Peyer's patch (tissue), 4 donors: ENCODE results near the gene CD79A. TPM values are rescaled to one million over a fixed set of nuclear protein-coding genes. Genes with fewer than 3 reads are reported as not detected.

ENCODE experiments used
- DNase-seq, 3 donors: peaks; one replicate each; pipeline ENCODE4 v3.0.0-alpha.2; 2017 to 2019
- H3K27ac ChIP-seq, 4 donors: fragments of 200-600 bp; sonication (generic); one replicate each; pipeline ENCODE4 v1.5.1; 2016 to 2019
- H3K27me3 ChIP-seq, 2 donors: fragments of 200-600 bp; sonication (generic); one replicate each; pipeline ENCODE4 v1.5.1; 2019
- H3K36me3 ChIP-seq, 3 donors: fragments of 200-600 bp; sonication (generic); one replicate each; pipeline ENCODE4 v1.5.1; 2016 to 2019
- H3K4me1 ChIP-seq, 4 donors: fragments of 200-600 bp; sonication (generic); one replicate each; pipeline ENCODE4 v1.5.1; 2016 to 2019
- H3K4me3 ChIP-seq, 4 donors: fragments of 200-600 bp; sonication (generic); 1 replicate in 3 of 4; 2 replicates in 1 of 4; pipeline ENCODE4 v1.5.1; 2016 to 2019; ENCODE audit warnings: mild to moderate bottlenecking in 1 of 4
- H3K9me3 ChIP-seq, 4 donors: fragments of 200-600 bp; sonication (generic); one replicate each; pipeline ENCODE4 v1.5.1; 2016 to 2019; ENCODE audit warnings: mild to moderate bottlenecking in 1 of 4
- CTCF ChIP-seq, 6 experiments: fragments of 450-650 bp in 4 of 6; fragments of 200-600 bp in 2 of 6; sonication (generic) in 1 of 6; IDR thresholded peaks; one replicate each; pipeline ENCODE4 v1.5.1; 2017 to 2019; ENCODE audit warnings: antibody characterized with exemption in 6 of 6, mild to moderate bottlenecking in 3 of 6, moderate library complexity in 1 of 6
- POLR2A ChIP-seq, 2 donors: fragments of 450-650 bp; IDR thresholded peaks; one replicate each; pipeline ENCODE4 v1.5.1; 2017; ENCODE audit warnings: antibody characterized with exemption in 2 of 2, mild to moderate bottlenecking in 2 of 2, moderate library complexity in 2 of 2
- total RNA-seq, 4 donors: library from RNA; depleted of rRNA; stranded (reverse); fragments of >200 nt; gene quantifications; one replicate each; pipeline ENCODE4 v1.1.0, GENCODE V29; 2016

CD79A gene
- total RNA-seq, 4 donors from 2014 or later, result 2.8 to 65.2 (median 4.2) TPM

- H3K9me3 ChIP-seq, result no peaks in the 10 kb centered on the region
- peaks cover 0 to 63% (median 0%) of the 10 kb centered on the region in 3 donors for H3K36me3 ChIP-seq
- H3K27me3 ChIP-seq, result no peaks in the 10 kb centered on the region
- no peak for TF ChIP-seq CTCF (IDR thresholded peaks at IDR 0.05)
- no peak for TF ChIP-seq POLR2A (IDR thresholded peaks at IDR 0.05)
- no peak for DNase-seq
- H3K4me1 ChIP-seq, result peaks cover 3 to 80% (median 37%) of the 10 kb centered on the region in 4 donors
- H3K4me3 ChIP-seq, result no peak overlapping the region
- no peak overlapping the region for H3K27ac ChIP-seq
Measured at GRCh38 chr19:41866284-41866683, 10.8 kb upstream of the CD79A start.

- Histone ChIP-seq H3K4me1 (peaks cover 3 to 72% (median 40%) of the 10 kb centered on the region in 4 donors), H3K9me3 (no peaks in the 10 kb centered on the region), H3K27me3 (no peaks in the 10 kb centered on the region), H3K27ac (peak overlapping the region in 3 of 4 donors; percentile 36 to 98 (median 68)), H3K4me3 (no peak overlapping the region), H3K36me3 (peaks cover 0 to 51% (median 0%) of the 10 kb centered on the region in 3 donors)
- no peak for TF ChIP-seq CTCF (IDR thresholded peaks at IDR 0.05)
- TF ChIP-seq POLR2A (IDR thresholded peaks at IDR 0.05), result peak in 1 of 2 donors; percentile 18
- DNase-seq, result no peak
Measured at GRCh38 chr19:41868120-41868988, 8.7 kb upstream of the CD79A start.

GRCh38 chr19:41868989-41869300 is 8.1 kb upstream of the CD79A start:
- no peak for DNase-seq
- peaks cover 3 to 69% (median 43%) of the 10 kb centered on the region in 4 donors for H3K4me1 ChIP-seq
- no peaks in the 10 kb centered on the region for H3K9me3 ChIP-seq
- H3K4me3 ChIP-seq, result no peak overlapping the region
- no peaks in the 10 kb centered on the region for H3K27me3 ChIP-seq
- no peak for TF ChIP-seq CTCF (IDR thresholded peaks at IDR 0.05)
- TF ChIP-seq POLR2A (IDR thresholded peaks at IDR 0.05), result no peak
- peak overlapping the region in 3 of 4 donors; percentile 36 to 98 (median 44) for H3K27ac ChIP-seq
- peaks cover 0 to 45% (median 0%) of the 10 kb centered on the region in 3 donors for H3K36me3 ChIP-seq

GRCh38 chr19:41869374-41869955 is 7.6 kb upstream of the CD79A start:
- H3K36me3 ChIP-seq, result peaks cover 0 to 40% (median 0%) of the 10 kb centered on the region in 3 donors
- H3K27ac ChIP-seq, result peak overlapping the region; percentile 15 to 98 (median 54)
- no peaks in the 10 kb centered on the region for H3K27me3 ChIP-seq
- no peak for TF ChIP-seq POLR2A (IDR thresholded peaks at IDR 0.05)
- no peak for TF ChIP-seq CTCF (IDR thresholded peaks at IDR 0.05)
- H3K9me3 ChIP-seq, result no peaks in the 10 kb centered on the region
- H3K4me3 ChIP-seq, result no peak overlapping the region
- H3K4me1 ChIP-seq, result peaks cover 3 to 64% (median 45%) of the 10 kb centered on the region in 4 donors
- DNase-seq, result no peak

GRCh38 chr19:41870401-41870873 is 6.6 kb upstream of the CD79A start:
- Histone ChIP-seq H3K4me1 (peaks cover 3 to 61% (median 50%) of the 10 kb centered on the region in 4 donors), H3K9me3 (no peaks in the 10 kb centered on the region), H3K4me3 (no peak overlapping the region), H3K27me3 (no peaks in the 10 kb centered on the region), H3K36me3 (peaks cover 0 to 30% (median 0%) of the 10 kb centered on the region in 3 donors), H3K27ac (peak overlapping the region; percentile 62 to 98 (median 67))
- TF ChIP-seq POLR2A (IDR thresholded peaks at IDR 0.05), result no peak
- no peak for TF ChIP-seq CTCF (IDR thresholded peaks at IDR 0.05)
- DNase-seq, result no peak
